GM18951 (cell line): ENCODE results near the gene NRGN.

Experiments used
- POLR2A ChIP-seq: IDR thresholded peaks from 4 replicates; pipeline ENCODE4 v1.6.1; 2011; ENCODE audit warnings: mild to moderate bottlenecking; ENCODE audit not compliant: insufficient read length, insufficient read depth; ENCODE audit errors: extremely low read depth
- in situ Hi-C: fragments of 300-500 bp; cut with MboI; formaldehyde crosslinking; loops from one replicate; pipeline ENCODE4 v1.12.0; 2022; ENCODE audit warnings: low sequenced_read_pairs, mixed read lengths, inconsistent platforms; ENCODE audit not compliant: unreplicated experiment

Gene NRGN

DNA sequence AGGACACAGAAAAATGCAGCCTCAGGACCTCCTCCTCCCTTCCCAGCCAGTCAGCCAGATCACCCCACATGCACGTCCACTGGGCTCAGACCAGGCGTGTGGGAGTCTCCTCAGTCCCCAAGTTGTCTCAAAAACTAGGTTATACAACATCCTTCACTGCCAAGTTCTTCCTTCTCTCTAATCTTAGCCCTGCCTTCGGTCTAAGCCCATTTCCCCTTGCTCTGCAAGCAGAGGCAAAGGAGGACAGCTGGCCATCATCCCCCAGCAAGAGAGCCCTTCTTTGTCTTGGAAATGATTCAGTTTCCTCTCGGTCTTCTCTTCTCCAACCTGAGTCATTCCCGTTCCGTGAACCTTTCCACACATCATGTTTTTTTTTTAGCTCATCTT lies 14.0 kb upstream of the NRGN start:
- in situ Hi-C loops: no loop called here
- TF ChIP-seq POLR2A: no peak

DNA sequence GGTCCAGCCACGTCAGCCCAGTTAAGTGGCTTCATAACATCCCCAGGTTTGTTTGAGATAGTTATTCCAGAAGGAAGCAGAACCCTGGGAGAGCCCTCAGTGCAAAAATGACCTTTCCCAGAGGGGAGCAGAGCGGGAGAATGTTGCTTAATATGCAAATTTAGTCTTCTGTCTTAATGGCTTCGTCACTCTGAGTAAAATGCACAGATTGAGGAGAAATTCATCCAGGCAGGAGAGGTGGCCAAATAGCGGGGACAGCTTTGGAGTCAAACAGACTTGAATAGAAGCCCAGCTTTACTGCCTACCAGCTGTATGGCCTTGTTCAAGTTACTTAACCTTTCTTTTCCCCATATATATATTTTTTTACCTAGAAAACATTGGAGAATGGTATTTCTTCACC lies 12.3 kb upstream of the NRGN start:
- in situ Hi-C loops: no loop called here
- TF ChIP-seq POLR2A: no peak

DNA sequence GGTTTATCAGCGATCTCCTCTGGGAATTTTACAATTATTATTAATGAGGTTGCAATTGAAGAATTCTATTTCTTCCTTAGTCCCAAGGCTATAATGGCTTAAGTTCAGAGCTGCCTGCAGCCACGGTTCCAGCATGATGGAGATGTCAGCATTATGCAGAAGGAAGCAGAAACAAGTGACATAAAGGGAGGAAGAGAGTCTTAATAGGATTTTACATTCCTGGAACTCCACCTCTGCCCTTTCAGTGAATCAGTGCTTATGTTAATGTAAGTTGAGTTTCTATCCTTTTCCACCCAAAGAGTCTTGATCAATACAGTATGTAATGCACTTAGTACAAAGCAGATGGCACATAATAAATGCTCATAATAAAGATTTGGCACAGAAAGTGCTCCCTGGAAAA lies 11.6 kb upstream of the NRGN start:
- in situ Hi-C loops: no loop called here
- no peak for TF ChIP-seq POLR2A

GRCh38 chr11:124729571-124729970 lies 10.2 kb upstream of the NRGN start:
- in situ Hi-C loops: no loop called here
- TF ChIP-seq POLR2A: no peak

- no peak for TF ChIP-seq POLR2A
- in situ Hi-C loops: no loop called here
Observed at GRCh38 chr11:124732230-124732629, 7.5 kb upstream of the NRGN start.

- in situ Hi-C loops: no loop called here
- no peak for TF ChIP-seq POLR2A
Observed at GRCh38 chr11:124736736-124737135, 3.0 kb upstream of the NRGN start.

GRCh38 chr11:124737638-124738305 lies 2.0 kb upstream of the NRGN start:
- no peak for TF ChIP-seq POLR2A
- in situ Hi-C loops: no loop called here

DNA sequence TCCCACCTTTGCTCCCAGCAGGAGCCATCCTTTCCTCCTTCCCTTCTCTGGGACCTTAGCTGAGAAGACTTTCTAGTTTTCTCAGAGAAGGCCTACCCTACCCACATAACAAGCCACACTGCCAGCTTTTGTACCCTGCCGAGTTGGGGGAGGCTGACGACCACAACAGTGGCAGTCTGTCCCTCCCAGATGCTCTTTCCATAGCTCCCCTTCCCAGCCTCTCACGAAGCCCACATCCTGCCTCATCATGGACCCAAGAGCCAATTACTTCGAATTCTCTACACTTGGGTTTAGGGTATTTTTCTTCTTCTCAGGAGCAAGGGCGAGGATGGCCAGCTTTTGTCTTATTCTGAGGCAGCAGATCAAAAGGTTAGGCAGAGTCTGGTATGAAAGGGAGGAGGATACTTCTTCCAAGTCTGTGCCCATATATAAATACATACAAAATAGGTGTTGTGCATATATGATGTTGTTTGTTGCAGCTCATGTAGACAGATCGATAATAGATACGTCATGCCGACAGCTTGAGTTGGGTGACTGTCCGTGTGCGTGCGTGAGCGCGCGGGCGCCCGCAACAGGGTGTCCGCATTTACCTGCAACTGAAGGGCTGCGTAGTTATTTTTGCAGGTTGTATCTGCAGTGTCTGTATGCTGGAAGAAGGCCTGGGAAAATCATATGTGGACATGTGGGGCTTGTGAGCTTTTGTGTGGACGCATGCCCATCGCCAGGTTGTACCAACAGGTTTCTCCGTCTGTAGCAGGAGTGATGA lies 846 bp upstream of the NRGN start:
- in situ Hi-C loops: no loop called here
- TF ChIP-seq POLR2A: no peak

GRCh38 chr11:124740277-124740882 lies 638 bp downstream of the NRGN start:
- in situ Hi-C loops: no loop called here
- TF ChIP-seq POLR2A: no peak

- no peak for TF ChIP-seq POLR2A
- in situ Hi-C loops: no loop called here
Observed at GRCh38 chr11:124742555-124742954, 2.8 kb downstream of the NRGN start.

- TF ChIP-seq POLR2A: no peak
- in situ Hi-C loops: no loop called here
Observed at GRCh38 chr11:124743050-124743449, 3.3 kb downstream of the NRGN start.

GRCh38 chr11:124745270-124745834 lies 5.6 kb downstream of the NRGN start:
- in situ Hi-C loops: no loop called here

DNA sequence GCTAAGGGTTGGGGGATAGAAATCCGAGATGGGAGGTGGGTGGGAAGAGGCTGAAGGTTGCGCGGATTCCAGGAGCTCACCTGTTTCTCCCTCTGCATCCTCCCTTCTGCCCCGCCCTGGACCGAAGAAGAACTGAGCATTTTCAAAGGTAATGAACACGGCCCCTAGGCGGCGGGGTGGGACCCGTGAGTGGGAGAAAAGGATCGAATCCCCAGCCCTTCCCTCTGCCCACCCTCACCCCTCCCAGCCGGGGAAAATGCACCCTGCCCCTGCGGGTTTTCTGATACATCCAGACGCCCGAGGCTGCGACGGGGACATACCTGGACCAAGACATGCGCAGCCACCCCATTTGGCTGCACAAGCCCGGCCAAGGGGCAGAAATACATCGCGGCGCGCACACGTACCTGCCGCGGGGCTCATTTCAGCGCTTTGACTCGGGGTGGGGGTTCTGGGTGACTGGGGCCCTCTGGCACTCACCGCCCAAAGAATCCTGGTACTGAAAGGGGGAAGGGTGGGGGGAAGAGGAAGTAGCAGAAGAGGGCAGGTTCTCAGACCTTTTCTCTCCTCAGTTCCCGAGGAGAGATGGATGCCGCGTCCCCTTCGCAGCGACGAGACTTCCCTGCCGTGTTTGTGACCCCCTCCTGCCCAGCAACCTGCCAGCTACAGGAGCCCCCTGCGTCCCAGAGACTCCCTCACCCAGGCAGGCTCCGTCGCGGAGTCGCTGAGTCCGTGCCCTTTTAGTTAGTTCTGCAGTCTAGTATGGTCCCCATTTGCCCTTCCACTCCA lies 6.3 kb downstream of the NRGN start:
- in situ Hi-C loops: no loop called here
- TF ChIP-seq POLR2A: no peak

More at GRCh38 chr11:124745270-124745834, 5.6 kb downstream of the NRGN start:
- no peak for TF ChIP-seq POLR2A
